Mesendoderm (in vitro differentiated cells): Measurements from ENCODE around the gene LTO1.

Source experiments
- DNase-seq: peaks from one replicate; pipeline ENCODE4 v3.0.0; 2013
- H2AK5ac ChIP-seq: 2 replicates; pipeline ENCODE4 v1.6.1; 2013; ENCODE audit warnings: low read length, inconsistent platforms
- H2BK120ac ChIP-seq: 2 replicates; pipeline ENCODE4 v1.6.1; 2013; ENCODE audit warnings: low read depth, mild to moderate bottlenecking, low read length, moderate library complexity, mixed read lengths
- H2BK15ac ChIP-seq: replicated peaks from 2 replicates; pipeline ENCODE4 v1.6.1; 2013; ENCODE audit warnings: low read depth, mild to moderate bottlenecking, moderate library complexity
- H2BK5ac ChIP-seq: 2 replicates; pipeline ENCODE4 v1.6.1; 2013; ENCODE audit warnings: low read length, inconsistent platforms
- H3K18ac ChIP-seq: 2 replicates; pipeline ENCODE4 v1.6.1; 2013; ENCODE audit warnings: mild to moderate bottlenecking, low read length, mixed read lengths
- H3K23ac ChIP-seq: one replicate; pipeline ENCODE4 v1.6.1; 2013; ENCODE audit warnings: low read length
- H3K27ac ChIP-seq: 2 replicates; pipeline ENCODE4 v1.5.1; 2013; ENCODE audit warnings: low read depth, mild to moderate bottlenecking, inconsistent platforms, low read length, moderate library complexity
- H3K27me3 ChIP-seq: 2 replicates; pipeline ENCODE4 v1.6.1; 2013; ENCODE audit warnings: low read length, control low read depth, mild to moderate bottlenecking, inconsistent platforms; ENCODE audit not compliant: insufficient read depth, poor library complexity
- H3K36me3 ChIP-seq: 2 replicates; pipeline ENCODE4 v1.6.1; 2013; ENCODE audit warnings: low read length, inconsistent platforms; ENCODE audit not compliant: control insufficient read depth, insufficient read depth
- H3K4ac ChIP-seq: one replicate; pipeline ENCODE4 v1.6.1; 2013; ENCODE audit warnings: low read depth, mild to moderate bottlenecking, low read length, moderate library complexity
- H3K4me1 ChIP-seq: 2 replicates; pipeline ENCODE4 v1.6.1; 2013; ENCODE audit warnings: low read depth, low read length, inconsistent platforms; ENCODE audit not compliant: control insufficient read depth
- H3K4me2 ChIP-seq: 2 replicates; pipeline ENCODE4 v1.6.1; 2013; ENCODE audit warnings: low read length
- H3K4me3 ChIP-seq: 2 replicates; pipeline ENCODE4 v1.5.1; 2013; ENCODE audit warnings: mild to moderate bottlenecking, low read length
- H3K56ac ChIP-seq: one replicate; pipeline ENCODE4 v1.6.1; 2013; ENCODE audit warnings: low read length
- H3K79me1 ChIP-seq: 2 replicates; pipeline ENCODE4 v1.6.1; 2013; ENCODE audit warnings: low read length, inconsistent platforms
- H3K79me2 ChIP-seq: 2 replicates; pipeline ENCODE4 v1.6.1; 2013; ENCODE audit warnings: mild to moderate bottlenecking, low read length; ENCODE audit not compliant: control insufficient read depth, insufficient read depth
- H3K9ac ChIP-seq: 2 replicates; pipeline ENCODE4 v1.6.1; 2013; ENCODE audit warnings: low read length, inconsistent platforms
- H4K5ac ChIP-seq: one replicate; pipeline ENCODE4 v1.6.1; 2013; ENCODE audit warnings: low read length
- H4K8ac ChIP-seq: one replicate; pipeline ENCODE4 v1.6.1; 2013; ENCODE audit warnings: low read depth, mild to moderate bottlenecking, control low read depth, low read length, moderate library complexity
- WGBS: extraction: QIAGEN DNeasy Blood & Tissue Kit; methylation state at CpG from one replicate; pipeline ENCODE4 v1.1.7; 2013; ENCODE audit warnings: low lambda C conversion rate, missing lambda C conversion rate; ENCODE audit not compliant: insufficient coverage; ENCODE audit errors: extremely low coverage; 5-methylcytosine and 5-hydroxymethylcytosine counted together

Gene LTO1

DNA sequence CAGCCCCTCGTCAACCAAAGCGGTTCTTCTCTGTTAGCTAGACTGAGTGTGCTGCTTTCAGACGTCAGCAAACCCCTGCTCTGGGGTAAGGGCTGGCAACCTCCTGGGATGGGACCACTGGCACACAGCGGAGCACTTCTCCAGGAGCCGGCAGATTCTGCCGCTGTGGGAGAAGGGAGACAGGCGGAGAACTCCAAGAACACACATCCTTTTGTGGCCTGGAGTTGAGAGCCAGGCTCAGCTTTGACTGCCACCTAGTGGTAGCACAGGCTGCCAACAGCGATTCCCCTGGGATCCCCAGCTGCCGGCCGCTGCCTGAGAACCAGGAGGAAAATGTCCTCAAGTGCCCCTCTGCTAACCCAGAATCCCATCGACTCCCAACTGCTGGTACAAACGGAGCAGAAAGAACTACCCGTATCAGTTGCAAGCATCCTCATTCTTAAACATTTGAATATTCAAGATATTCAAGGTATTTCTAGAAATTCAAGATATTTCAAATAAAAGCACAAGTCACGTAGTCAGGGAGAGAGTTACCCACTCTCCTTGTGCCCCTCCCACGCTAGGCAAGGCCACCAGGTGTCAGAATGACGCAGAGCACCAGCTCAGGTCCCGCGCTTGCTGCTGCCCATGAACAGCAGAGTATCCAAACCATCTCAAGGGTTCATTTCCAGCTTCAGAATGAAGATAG lies 4.9 kb downstream of the LTO1 start:
- Histone ChIP-seq H4K8ac (no peak overlapping the region), H2BK120ac (no peak overlapping the region), H3K23ac (no peak overlapping the region), H2BK5ac (no peak overlapping the region), H3K27ac (no peak overlapping the region), H3K79me1 (peaks cover 14% of the 10 kb centered on the region), H3K9ac (no peak overlapping the region), H3K18ac (no peak overlapping the region), H4K5ac (no peak overlapping the region), H3K79me2 (peaks cover 10% of the 10 kb centered on the region), H3K4ac (no peak overlapping the region), H3K4me3 (no peak overlapping the region), H2BK15ac (no peak overlapping the region), H2AK5ac (no peak overlapping the region), H3K56ac (no peak overlapping the region), H3K36me3 (peaks cover 7% of the 10 kb centered on the region), H3K4me1 (peaks cover 1% of the 10 kb centered on the region), H3K4me2 (no peak overlapping the region), H3K27me3 (no peaks in the 10 kb centered on the region)
- peak; percentile 91 for DNase-seq
- WGBS = no CpG with 5 or more reads among the region's 18 CpGs

DNA sequence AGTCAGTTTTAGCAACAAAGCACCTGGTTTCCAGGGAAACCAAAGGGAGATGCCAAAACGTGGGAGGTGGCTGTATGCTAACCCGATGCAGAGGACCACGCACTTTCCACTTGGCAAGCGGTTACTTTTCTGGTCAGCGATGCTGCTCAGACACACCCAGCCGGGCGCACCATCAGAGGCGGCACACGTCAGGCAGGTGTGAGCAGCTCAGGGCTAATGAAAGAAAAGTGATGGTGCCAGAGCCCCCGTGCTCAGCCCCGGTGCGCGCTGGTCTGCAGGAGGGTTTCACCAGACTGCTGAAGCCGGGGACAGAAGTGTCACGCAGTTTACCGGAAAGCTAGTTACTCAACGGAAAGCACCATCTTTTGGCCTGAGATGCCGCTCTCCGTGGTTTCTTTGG lies 5.7 kb downstream of the LTO1 start:
- Histone ChIP-seq H4K8ac (no peak overlapping the region), H3K18ac (no peak overlapping the region), H3K4me1 (peaks cover 1% of the 10 kb centered on the region), H3K4me3 (no peak overlapping the region), H3K36me3 (peaks cover 7% of the 10 kb centered on the region), H2BK15ac (no peak overlapping the region), H3K79me1 (peaks cover 11% of the 10 kb centered on the region), H4K5ac (no peak overlapping the region), H3K27ac (no peak overlapping the region), H3K27me3 (no peaks in the 10 kb centered on the region), H3K79me2 (peaks cover 5% of the 10 kb centered on the region), H2AK5ac (no peak overlapping the region), H3K9ac (no peak overlapping the region), H2BK120ac (no peak overlapping the region), H3K4ac (no peak overlapping the region), H3K23ac (no peak overlapping the region), H2BK5ac (no peak overlapping the region), H3K56ac (no peak overlapping the region), H3K4me2 (no peak overlapping the region)
- DNase-seq = no peak
- WGBS = no CpG with 5 or more reads among the region's 19 CpGs

DNA sequence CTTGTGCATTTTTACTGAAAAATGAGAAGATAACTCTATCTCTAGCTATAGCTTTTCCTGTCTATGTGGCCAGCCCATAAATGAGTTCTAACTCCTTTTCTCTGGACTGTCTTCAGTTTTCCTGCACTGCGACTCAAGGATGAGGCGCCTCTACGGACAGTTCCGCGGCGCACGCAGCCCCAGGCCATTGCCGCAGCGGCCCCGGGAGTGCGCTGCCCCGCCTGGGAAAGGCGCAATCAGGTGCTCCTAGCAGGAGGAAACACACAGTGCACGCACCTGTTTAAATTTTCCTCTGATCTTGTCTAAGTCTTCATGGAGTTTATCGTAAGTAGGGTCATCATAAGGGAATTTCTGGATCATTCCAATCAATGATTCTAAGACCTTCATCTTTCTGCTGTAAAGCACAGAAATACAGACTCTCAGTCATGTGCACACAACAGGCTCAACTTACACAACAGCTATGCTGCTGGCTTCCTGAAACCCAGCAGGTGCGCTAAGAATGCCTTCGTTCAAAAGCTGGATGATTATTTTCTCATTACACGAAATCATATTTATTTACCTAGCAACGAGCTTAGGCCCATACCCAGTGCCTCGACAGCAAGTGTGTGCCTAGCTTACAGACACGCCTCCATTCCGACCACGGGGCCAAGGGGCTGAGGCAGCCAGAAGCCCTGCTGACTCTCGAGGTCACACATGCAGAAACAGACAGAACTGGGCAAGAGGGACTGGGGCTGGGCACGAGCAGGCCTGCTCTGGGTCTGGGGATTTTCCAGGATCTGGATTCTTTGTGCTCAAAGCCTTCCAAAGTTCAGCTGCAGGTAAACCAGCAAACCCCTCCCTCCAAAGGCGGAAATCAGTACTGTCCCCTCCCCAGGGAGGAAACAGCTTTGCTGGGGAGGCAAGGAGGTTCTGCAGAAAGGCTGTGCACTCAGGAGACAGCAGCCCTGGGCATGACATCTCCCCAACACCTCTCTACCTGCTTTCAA lies 7.2 kb downstream of the LTO1 start:
- H3K79me2 ChIP-seq = no peaks in the 10 kb centered on the region
- no peak overlapping the region for H2AK5ac ChIP-seq
- H3K9ac ChIP-seq = no peak overlapping the region
- H3K27ac ChIP-seq = no peak overlapping the region
- H2BK15ac ChIP-seq = no peak overlapping the region
- no CpG with 5 or more reads among the region's 26 CpGs for WGBS
- no peak overlapping the region for H3K18ac ChIP-seq
- H3K4me2 ChIP-seq = no peak overlapping the region
- no peaks in the 10 kb centered on the region for H3K27me3 ChIP-seq
- peaks cover 7% of the 10 kb centered on the region for H3K36me3 ChIP-seq
- H3K4me3 ChIP-seq = no peak overlapping the region
- no peak overlapping the region for H4K5ac ChIP-seq
- peaks cover 6% of the 10 kb centered on the region for H3K79me1 ChIP-seq
- H4K8ac ChIP-seq = no peak overlapping the region
- no peak overlapping the region for H3K23ac ChIP-seq
- H2BK5ac ChIP-seq = no peak overlapping the region
- H3K4me1 ChIP-seq = no peaks in the 10 kb centered on the region
- H3K56ac ChIP-seq = no peak overlapping the region
- DNase-seq = no peak
- no peak overlapping the region for H3K4ac ChIP-seq
- H2BK120ac ChIP-seq = no peak overlapping the region

DNA sequence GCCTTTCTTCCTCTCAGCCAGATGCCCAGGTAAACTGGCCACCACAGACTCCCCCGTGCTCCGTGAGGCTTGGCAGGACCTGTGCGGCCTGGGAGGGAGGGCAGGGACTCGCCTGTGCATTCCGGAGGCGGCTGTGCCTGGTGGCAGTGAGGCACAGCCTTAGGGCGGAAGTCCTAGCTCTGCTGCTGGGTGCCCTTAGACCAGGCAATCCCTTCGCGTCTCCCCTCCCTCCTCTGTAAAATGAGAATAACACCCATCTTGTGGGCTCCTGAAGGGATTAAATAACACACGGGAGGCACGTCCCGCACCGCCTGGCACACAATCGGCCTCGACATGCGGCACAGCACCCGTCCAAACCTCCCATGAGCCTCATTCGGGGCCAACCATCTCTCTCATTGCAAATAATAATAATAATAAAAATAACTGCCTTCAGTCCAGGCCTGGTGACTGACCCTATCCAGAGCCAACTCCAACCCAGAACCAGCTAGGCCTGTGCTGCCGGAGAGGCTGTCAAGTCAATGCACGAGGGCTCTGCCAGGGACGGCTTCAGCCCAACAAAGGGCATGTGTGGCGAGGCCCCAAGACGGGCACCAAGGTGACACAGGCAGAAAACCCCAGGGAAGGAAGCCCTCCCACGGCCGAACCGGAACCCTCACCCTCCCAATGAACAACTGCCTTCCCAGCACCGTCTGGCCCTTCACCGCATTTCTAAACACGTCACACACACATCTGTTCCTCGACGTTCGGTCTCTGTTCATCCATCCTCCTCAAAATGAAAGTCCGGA lies 8.2 kb downstream of the LTO1 start:
- no peak overlapping the region for H4K5ac ChIP-seq
- H3K4me1 ChIP-seq = no peaks in the 10 kb centered on the region
- H3K4ac ChIP-seq = no peak overlapping the region
- H2AK5ac ChIP-seq = no peak overlapping the region
- no peak overlapping the region for H2BK120ac ChIP-seq
- no peaks in the 10 kb centered on the region for H3K79me2 ChIP-seq
- no peak overlapping the region for H4K8ac ChIP-seq
- H3K36me3 ChIP-seq = peaks cover 3% of the 10 kb centered on the region
- H3K18ac ChIP-seq = no peak overlapping the region
- H3K4me3 ChIP-seq = no peak overlapping the region
- H3K23ac ChIP-seq = no peak overlapping the region
- no peak overlapping the region for H2BK15ac ChIP-seq
- no peak overlapping the region for H3K4me2 ChIP-seq
- no peak overlapping the region for H2BK5ac ChIP-seq
- no peak overlapping the region for H3K27ac ChIP-seq
- WGBS = no CpG with 5 or more reads among the region's 33 CpGs
- no peak overlapping the region for H3K9ac ChIP-seq
- DNase-seq = no peak
- H3K79me1 ChIP-seq = peaks cover 4% of the 10 kb centered on the region
- no peak overlapping the region for H3K56ac ChIP-seq
- H3K27me3 ChIP-seq = no peaks in the 10 kb centered on the region

DNA sequence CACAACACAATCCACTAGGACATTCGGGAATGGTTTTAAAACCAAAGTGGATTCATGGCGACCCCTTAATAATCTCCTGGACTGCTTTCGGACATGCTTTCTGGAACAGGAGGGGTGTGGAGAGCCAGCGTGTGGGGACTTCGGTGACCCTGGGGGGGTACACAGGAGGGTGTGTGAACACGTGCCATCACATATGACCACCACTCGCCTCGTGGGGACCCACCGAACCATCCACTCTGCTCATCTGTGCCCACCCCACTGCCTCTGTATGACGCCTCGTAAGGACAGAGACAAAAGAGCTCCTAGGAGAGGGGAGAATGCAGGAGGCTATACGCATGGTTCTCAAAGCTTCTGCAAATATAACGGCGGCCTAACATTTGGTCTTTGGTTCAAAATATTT lies 8.9 kb downstream of the LTO1 start:
- no peaks in the 10 kb centered on the region for H3K79me2 ChIP-seq
- H3K18ac ChIP-seq = no peak overlapping the region
- WGBS = no CpG with 5 or more reads among the region's 14 CpGs
- no peak overlapping the region for H2AK5ac ChIP-seq
- H3K36me3 ChIP-seq = peaks cover 3% of the 10 kb centered on the region
- no peak overlapping the region for H3K4me3 ChIP-seq
- no peak for DNase-seq
- no peak overlapping the region for H4K5ac ChIP-seq
- no peak overlapping the region for H2BK5ac ChIP-seq
- H3K4ac ChIP-seq = no peak overlapping the region
- H3K4me2 ChIP-seq = no peak overlapping the region
- no peak overlapping the region for H2BK120ac ChIP-seq
- H3K23ac ChIP-seq = no peak overlapping the region
- H3K4me1 ChIP-seq = no peaks in the 10 kb centered on the region
- H3K27ac ChIP-seq = no peak overlapping the region
- H3K9ac ChIP-seq = no peak overlapping the region
- no peak overlapping the region for H3K56ac ChIP-seq
- H4K8ac ChIP-seq = no peak overlapping the region
- H3K27me3 ChIP-seq = no peaks in the 10 kb centered on the region
- H2BK15ac ChIP-seq = no peak overlapping the region
- peaks cover 4% of the 10 kb centered on the region for H3K79me1 ChIP-seq
